HG03066 (cell line): ENCODE measurements around the gene COL4A4.

ENCODE experiments used
- ATAC-seq: cut with Tn5 transposase; IDR thresholded peaks from one replicate; pipeline ENCODE4 v1.9.1; 2021; ENCODE audit warnings: low read depth; ENCODE audit not compliant: unreplicated experiment

The COL4A4 gene

DNA sequence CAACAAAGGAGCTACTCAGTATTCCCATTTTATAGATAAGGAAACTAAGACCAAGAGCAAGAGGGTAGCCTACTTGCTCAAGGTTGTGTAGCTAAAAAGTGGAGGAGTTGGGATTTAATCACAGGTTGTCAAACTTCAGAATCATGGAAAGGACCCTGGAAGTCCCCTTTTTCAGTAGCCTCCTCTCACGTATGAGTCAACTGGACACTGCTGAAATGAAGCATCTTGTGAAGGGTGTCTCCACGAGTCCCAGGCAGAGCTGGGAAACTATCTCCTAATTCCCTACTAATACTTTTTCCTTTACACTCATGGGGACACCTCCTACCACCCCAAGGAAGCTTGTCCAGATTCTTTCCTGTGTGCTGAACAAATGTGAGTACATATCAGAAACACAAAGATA, 172.3 kb downstream of the COL4A4 start:
- ATAC-seq, result no peak

DNA sequence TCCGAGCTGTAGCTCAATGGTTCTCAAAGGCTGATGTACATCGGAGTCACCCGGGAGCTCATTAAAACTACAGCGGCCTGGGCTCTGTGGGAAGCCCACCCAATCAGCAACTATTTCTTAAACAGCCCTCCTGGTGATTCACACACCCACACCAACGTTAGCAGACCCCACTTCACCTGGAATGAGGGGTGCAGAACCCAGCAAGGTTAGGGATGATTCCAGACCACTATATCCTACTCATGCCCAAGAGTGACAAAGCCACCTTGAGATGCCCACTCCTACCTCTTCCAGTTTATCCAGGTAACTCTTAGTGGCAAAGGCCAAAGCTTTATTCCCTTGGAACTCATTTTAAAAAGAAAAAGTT, 178.4 kb downstream of the COL4A4 start:
- ATAC-seq, result no peak

DNA sequence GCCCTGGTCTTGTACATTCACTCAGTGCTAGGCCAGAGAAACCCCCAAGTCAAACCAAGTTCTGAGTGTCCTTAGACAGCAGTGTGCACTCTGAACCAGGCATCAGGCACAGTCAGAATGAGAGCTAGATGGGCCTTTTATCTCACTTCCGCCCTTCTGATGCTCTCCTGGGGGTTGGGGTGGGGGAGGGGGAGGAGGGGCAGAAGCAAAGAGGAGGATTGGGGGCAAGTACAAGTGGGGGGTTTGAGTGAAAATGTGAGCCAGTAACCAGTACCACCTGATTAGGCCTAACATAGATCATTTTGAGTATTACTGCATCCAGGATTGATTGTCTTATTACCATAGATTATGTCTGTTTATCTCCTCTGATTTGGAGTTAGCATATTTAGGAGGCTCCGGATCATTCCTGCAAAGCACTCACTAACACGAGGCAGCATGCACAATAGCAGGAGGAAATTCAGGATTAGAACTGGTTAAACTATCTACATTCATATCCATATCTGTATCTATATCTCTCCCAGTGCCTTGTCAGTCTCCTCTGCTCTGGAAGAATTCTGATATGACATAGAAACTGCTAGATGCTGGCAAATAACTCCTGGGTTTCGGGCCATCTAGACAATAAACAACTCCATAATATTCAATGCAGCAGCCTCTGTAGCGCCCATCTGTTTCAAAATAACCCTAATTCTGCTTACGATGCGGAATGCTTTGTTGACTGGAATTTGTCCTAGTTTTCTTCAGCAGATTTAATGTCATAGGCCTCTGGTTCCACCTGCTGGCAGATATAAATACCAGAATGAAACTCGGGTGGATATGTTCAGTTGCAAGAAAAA, 179.0 kb downstream of the COL4A4 start:
- ATAC-seq, result peak; percentile 96

DNA sequence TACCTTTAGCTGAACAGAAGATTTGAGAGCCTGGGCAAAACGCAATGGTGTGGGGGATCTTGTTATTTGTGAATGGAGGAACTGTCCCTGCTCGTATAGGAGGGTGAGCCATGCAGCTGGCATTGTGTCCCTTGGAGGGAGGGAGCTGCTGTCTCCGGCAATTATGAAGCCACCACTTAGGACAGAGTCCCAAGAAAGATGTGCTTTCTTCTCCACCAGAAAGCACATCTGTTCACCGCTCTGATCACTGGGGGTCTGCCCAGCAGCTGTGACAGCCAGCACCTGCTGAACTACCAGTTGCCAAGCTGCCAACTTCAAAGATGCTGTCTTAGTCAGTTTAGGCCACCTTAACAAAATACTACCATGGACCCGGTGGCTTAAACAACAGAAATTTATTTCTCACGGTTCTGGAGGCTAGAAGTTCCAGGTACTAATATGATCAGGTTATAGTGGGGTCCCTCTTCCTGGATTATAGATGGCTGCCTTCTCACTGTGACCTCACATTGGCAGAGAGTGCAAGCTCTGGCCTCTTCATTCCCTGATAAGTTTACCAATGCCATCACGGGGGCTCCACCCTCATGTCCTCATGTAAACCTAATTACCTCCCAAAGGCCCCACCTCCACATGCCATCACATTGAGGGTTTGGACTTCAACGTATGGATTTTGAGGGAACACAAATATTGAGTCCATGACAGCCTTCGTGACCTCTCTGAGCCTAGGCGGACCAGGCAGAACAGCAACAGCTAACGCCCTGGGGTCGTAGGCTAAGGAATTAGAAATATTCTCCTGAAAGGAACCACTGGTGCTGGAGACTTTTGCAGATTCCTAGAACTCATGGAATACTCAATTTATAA, 179.9 kb downstream of the COL4A4 start:
- no peak for ATAC-seq

DNA sequence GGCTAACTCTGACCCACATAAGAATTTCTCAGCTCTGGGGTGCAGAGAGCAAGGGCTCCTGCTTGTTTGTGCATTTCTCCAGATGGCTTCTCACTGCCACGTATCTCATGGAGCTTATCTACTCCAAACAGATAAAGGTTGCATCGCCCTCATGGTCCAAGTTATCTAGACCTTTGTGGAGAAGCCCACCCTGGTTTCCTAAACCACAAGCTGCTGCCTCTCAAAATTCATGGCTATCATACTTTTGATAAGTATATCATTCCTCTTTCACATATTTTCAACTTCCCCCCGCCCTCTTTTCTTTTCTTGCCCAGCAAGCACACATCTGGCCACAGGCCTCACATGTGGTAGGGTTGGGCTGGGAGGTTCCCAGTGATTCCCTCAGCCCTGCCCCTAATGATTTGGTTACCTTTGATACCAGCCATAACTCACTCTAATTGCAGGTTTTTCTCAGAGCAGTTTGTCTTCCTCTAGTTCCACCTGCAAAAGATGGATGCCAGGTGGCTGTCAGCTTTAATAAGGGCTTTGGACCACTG, 182.1 kb downstream of the COL4A4 start:
- ATAC-seq, result no peak

DNA sequence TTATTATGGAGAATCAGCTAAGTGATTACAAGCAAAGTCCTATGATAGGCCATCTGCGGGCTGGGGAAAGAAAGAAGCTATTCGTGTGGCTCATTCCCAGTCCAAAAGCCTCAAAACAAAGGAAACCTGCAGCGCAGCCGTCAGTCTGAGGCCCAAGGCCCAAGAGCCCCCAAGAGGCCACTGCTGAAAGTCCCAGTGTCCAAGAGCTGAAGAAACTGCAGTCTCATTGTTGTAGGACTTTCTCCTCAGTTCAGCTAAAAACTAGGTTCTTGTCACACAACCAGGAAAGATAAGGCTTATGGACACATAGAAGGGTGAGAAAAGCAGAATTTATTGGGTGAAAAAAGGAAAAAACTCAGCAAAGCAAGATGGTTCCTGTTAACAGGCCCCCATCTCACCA, 185.0 kb downstream of the COL4A4 start:
- ATAC-seq, result no peak

DNA sequence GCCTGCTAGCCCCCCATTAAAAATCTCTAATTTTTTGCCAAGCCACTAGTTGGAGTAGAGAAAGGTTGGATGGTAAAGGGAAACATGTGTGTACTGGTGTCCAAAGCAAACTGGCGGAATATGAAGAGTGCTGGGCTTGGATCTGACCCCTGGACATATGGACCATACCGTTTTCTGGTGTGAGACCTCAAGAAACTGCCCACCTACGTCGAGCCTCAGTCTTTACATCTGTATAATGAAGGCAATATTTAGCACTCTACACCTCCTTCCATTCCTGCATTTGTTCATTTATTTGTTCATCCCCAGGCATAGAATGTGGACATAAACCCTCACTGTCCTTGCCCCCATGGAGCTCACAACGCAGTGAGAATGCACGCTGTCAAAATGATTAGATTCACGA, 185.7 kb downstream of the COL4A4 start:
- ATAC-seq, result no peak

DNA sequence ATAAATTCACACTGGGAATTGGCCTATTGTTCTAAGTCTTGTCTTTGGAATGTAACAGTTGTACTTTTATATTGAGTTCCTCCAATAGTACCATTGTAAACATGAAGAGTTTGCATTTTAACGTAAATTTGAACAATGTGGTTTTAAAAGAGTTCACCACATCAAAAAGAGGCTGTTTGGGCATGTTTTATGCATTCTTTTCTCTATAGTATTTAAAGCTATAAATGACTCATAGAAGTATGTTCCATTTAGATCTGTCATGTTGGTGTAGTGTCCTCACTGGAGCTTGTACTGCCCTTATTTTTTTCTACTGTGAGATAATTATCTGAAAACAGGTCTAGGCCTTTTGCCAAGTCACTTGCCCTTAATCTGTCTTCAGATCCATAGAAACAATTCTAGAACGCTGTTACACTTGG, 186.2 kb downstream of the COL4A4 start:
- ATAC-seq, result no peak

DNA sequence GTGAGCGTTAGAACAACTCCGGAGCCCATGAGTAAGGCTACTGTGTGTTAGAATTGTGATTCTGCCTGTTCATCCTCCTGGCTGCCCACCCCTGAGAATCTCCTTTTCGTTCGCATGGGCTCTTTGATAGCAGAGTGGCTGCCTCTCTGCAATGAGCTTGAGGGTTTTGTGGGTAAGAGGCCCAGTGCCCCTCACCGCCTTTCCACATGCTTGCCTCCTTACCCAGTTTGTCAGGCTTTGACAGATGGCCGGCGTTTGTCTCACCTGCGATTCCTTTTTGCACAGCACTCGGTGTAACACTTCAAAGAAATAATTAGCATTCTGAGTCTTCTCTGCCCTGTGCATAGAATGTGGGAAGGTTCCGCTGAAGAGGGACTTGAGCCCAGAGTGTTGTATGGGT, 190.2 kb downstream of the COL4A4 start:
- no peak for ATAC-seq

DNA sequence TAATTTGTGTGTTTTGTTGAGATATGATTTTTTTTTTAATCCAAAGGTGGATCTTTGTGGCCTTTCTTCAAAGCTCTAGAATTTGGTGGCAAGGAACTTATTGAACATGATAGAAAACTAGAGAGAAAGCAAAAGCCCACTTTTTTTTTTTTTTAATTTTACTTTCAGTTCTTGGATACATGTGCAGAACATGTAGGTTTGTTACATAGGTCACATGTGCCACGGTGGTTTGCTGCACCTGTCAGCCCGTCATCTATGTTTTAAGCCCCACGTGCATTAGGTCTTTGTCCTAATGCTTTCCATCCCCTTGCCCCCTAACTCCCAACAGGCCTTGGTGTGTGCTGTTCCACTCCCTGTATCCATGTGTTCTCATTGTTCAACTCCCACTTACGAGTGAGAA, 192.2 kb downstream of the COL4A4 start:
- no peak for ATAC-seq

DNA sequence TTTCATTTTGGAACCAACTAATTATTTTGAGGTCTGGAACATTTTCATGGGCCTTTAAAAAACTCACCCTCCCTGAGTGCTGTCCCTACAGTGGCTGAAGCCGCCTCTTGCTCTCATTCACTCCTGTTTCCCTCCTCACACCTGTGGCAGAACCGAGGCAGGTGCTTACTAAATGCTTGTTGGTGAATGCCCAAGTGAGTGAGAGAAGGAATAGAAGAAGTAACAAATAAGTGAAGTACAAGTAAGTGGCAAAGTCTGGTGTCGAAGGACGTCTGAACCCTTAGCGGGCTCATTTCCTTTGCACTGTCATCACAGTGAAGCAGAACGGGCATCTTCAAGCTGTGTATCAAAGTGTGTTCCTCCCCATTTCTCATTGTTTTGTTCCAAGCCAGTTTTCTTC, 192.9 kb downstream of the COL4A4 start:
- ATAC-seq, result peak; percentile 41

DNA sequence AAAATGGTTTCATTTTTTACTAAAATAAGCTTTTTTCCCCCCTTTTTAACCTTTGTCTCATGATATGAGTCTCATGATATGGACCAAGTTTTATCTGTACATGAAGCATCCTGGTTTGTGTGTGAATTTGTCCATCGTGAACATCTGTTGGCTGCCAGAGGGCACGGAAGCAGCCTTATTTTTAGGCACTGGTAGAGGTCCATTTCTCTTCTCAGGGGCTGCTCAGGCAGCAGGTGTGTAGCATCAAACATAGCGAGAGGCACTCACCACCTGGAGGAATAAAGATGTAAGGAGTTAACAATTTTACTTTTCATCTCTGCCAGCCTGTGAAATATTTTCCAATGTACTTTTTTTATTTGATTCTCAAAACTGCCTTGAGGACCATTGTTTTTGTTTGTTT, 193.6 kb downstream of the COL4A4 start:
- peak; percentile 61 for ATAC-seq

DNA sequence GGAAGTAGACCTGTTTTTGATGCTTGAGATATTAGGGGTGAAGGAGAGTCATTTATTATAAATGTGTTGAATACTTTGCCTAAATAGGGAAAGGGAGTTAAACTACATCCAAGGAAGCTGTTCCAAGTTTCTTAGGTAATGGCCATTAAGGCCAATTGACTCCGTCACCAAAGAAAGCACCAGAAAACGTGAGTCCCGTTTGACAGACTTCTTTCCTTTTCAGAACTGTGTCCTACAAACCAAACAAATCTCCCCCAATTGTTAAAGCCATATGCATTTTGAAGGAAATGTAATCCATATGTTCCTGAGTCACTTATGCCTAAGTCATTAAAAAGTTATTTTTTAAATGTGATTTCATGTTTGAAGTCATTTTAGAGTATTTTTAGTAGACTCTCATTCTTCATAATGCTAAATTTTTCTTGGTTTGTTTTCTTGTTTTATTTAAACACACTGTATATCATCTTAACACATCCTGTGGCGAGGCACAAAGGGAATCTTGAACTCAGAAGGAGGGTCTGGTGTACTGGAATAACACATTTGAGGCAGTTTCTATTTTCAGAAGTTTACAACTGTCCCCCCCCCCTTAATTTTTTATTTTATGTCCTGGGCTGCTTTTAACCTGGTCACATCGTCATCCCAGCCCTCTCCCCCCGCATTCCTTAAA, 194.5 kb downstream of the COL4A4 start:
- no peak for ATAC-seq

DNA sequence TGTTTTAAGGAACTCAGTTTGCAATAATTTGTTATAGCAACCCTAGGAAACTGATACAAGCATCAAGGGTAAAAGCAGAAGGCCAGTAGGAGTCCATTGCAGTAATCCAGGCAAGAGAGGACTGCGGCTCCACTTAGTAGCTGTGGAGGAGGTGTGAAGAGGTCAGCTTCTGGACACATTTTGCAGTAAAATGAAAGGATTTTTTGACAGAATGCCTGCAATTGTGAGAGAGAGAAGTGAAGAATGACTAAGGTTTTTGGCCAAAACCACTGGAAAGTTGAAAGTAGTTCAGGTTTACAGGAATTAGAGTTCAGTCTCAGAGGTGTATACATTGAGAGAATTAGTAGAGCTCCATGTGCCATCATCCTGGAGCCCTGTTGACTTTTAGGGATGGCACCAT, 198.6 kb downstream of the COL4A4 start:
- ATAC-seq, result no peak

DNA sequence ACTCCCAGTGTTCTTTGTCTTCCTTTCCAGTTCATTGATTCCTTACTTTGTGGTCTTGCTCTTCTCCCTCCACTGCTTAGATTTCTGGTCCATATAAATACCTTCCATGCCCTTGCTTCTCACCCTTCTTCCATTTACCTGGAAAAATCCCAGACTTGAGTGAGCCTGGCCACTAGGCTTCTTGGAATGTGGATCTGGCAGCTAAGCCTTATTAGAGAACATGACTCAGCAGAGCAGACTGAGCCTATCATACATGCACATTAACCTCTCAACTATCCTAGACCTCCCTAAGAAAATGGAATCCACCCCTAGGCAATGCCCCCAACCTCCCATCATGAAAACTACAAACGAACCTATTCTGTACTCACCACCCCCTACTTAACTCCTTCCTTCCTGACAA, 200.5 kb downstream of the COL4A4 start:
- no peak for ATAC-seq

DNA sequence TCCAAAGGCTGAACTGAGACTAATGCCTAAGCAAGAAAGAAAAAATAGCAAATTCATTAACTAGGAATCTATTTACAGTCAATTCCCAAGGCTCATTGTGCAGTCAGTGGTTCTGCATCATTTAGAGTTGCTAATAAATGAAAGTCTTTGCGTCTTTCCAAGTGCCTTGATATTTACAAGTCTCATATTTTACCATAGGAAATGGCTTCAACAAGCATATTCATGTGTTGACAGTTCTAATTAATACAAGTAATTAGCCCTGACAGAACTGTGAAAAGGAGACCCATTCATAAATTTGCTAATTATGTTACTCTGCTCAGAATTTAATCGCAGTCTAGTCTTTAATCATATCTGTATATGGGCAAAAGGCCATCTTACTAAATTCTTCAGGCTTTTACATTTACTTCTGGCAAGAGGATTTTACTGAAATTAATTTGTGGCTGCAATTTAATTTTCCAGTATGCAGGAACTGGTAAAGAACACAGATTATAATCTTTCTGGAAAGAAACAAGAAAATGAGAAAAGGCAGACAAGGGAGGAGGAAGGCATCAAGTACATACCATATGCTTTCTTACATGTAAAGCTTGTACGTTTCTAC, 201.7 kb downstream of the COL4A4 start:
- no peak for ATAC-seq

DNA sequence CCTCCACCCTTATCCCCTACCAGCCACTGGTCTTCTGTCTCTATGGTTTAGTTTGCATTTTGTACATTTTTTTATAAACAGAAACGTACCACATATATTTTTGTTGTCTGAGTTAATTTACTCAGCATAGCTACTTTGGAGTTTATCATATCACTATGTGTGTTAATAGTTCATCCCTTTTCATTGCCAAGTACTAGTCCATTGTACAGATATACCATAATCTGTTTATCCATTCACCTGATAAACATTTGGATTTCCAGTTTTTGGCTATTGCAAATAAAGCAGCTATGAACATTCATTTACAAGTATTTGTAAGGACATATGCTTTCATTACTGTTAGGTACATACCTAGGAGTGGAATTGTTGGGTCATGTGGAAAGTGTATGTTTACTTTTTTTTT, 204.6 kb downstream of the COL4A4 start:
- no peak for ATAC-seq

DNA sequence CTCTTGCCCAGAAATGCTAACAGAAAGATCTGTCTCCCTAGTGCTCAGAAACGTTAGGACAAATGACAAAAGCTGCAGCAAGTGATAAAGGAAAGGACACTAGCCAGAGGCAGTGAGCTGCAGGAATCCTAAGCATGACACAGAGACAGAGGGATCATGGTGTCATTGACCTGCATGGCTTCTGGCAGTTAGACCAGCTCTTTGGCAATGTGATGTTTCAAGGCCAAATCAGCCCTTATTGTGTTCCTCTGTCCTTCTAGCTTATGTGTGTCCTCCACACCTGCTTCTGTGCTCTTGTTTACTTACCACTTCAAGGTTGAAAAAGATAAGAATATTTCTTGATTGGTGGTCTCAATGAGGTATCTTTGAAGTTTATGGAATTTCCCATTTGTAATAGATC, 207.3 kb downstream of the COL4A4 start:
- ATAC-seq, result no peak

DNA sequence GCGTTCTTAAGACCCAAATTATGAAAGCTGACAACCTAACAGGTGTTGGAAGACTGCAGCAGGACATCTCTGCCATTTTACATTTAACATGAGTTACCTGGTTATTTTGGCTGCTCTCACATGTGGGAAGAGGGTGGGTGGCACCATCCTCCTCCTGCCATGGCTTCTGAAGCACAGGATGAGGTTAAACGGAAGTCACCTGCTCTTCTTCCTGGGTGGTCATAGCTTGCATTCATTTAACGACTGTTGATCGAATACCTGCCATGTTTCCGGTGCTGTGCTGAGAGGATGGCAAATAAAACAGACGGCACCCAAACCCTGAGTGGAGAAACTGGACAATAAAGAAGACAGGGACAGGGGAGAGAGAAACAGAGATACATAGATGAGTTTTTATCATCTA, 210.2 kb downstream of the COL4A4 start:
- ATAC-seq, result no peak

DNA sequence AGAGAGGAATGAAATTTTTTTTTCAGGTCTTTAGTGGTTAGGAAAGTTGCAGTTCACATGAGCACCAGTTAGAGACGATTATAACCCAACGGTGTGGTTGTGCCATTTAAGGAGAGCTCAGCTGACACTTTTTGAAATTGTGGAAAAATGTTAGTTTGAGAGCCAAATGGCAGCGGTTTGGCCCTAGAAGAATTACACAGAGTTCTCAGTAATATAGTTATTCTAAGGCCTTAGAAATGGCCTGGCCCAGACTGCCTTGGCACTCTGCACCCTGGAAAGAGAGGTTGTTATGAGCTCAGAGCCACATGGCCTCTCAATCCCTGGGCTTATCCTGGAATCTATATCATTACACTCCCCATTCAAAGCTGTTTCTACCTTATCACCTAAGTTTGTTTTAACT, 210.8 kb downstream of the COL4A4 start:
- ATAC-seq, result no peak
